ENCODE data around the gene CPVL. TPM values are rescaled to one million over a fixed set of nuclear protein-coding genes. Genes with fewer than 3 reads are reported as not detected.

CPVL gene
- total and polyA plus RNA-seq, 2 of the 4 experiments (the other 2 are of a cell fraction) = not detected

DNA sequence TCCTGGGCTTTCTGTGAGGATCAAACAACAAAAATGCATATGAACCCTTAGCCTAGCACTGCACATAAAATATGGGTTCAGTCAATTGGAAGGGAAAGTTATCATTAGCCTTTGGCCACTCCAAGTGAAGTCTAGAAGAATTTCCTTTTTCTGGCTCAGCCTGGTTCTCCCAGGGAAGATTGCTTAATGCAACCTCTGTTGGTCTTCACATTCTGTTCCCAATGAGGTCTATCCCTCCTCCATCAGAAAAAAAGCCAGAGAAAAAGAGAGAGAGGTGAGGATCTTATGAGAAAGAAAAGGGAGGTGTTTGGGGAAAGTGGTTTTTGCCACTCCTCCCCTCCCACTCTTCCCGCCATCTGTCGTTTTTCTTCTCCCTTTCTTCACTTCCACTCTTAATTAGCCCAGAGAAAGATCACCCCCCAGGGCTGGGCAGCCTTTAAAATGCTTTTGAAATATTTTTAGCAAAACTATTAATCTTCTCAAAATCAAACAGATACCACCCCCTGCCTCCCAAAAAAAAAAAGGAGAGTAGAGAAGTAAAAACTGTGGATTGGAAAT lies 31.1 kb downstream of the CPVL start:
- ATAC-seq (ENCODE audit: low read depth) = no peak
- POLR2A ChIA-PET (ENCODE audit: unreplicated experiment) = no interaction called here

More for the DNA sequence above, 31.1 kb downstream of the CPVL start:
- Histone ChIP-seq H3K56ac (ENCODE audit: extremely low read depth, insufficient read depth, low read length) (no peak overlapping the region), H2AK5ac (ENCODE audit: low read depth, low read length) (no peak overlapping the region), H3K9ac (ENCODE audit: low read depth, low read length) (no peak overlapping the region), H3K27me3 (ENCODE audit: control insufficient read depth, insufficient read depth, low read length) (peaks cover 2% of the 10 kb centered on the region), H2BK20ac (ENCODE audit: low read depth, low read length) (no peak overlapping the region), H4K5ac (ENCODE audit: low read depth, low read length) (no peak overlapping the region), H3K4me1 (ENCODE audit: control insufficient read depth, insufficient read depth, low read length) (no peaks in the 10 kb centered on the region), H2BK5ac (ENCODE audit: low read depth, low read length, poor library complexity, severe bottlenecking) (no peak overlapping the region), H3K79me1 (ENCODE audit: low read depth in 1 of 2, low read length in 2 of 2) (no peaks in the 10 kb centered on the region), H3K14ac (replicated peaks; ENCODE audit: low read depth, low read length) (no peak overlapping the region), H3K4me2 (ENCODE audit: low read depth, low read length) (no peak overlapping the region), H3K4me3 (ENCODE audit: insufficient read depth, low read depth, low read length) (no peak overlapping the region), H2BK120ac (ENCODE audit: low read depth, low read length) (no peak overlapping the region), H2BK15ac (ENCODE audit: low read depth, low read length) (no peak overlapping the region), H4K91ac (ENCODE audit: insufficient read depth, low read depth, low read length) (no peak overlapping the region), H3K18ac (ENCODE audit: low read depth, low read length) (no peak overlapping the region), H2AFZ (replicated peaks; ENCODE audit: low read length, poor library complexity) (no peak overlapping the region), H3K23ac (ENCODE audit: low read depth, low read length) (no peak overlapping the region), H3K9me3 (ENCODE audit: control insufficient read depth, insufficient read depth, low read length) (no peaks in the 10 kb centered on the region), H4K20me1 (ENCODE audit: insufficient read depth, low read length) (no peaks in the 10 kb centered on the region), H3K36me3 (ENCODE audit: control insufficient read depth, insufficient read depth, low read length) (no peaks in the 10 kb centered on the region), H4K8ac (ENCODE audit: low read depth in 2 of 2, low read length in 2 of 2) (no peak overlapping the region), H3K4ac (ENCODE audit: low read depth, low read length) (no peak overlapping the region), H3K9me1 (ENCODE audit: insufficient read depth, low read length) (no peaks in the 10 kb centered on the region), H2AK9ac (replicated peaks; ENCODE audit: low read depth, low read length, poor library complexity) (no peak overlapping the region), H3K27ac (ENCODE audit: insufficient read depth, low read length) (no peak overlapping the region)
- CTCF ChIA-PET = no interaction called here
- intact Hi-C loops (cut with micrococcal nuclease) = no loop called here
- DNase-seq = no peak
- TF ChIP-seq, protein P1, sequence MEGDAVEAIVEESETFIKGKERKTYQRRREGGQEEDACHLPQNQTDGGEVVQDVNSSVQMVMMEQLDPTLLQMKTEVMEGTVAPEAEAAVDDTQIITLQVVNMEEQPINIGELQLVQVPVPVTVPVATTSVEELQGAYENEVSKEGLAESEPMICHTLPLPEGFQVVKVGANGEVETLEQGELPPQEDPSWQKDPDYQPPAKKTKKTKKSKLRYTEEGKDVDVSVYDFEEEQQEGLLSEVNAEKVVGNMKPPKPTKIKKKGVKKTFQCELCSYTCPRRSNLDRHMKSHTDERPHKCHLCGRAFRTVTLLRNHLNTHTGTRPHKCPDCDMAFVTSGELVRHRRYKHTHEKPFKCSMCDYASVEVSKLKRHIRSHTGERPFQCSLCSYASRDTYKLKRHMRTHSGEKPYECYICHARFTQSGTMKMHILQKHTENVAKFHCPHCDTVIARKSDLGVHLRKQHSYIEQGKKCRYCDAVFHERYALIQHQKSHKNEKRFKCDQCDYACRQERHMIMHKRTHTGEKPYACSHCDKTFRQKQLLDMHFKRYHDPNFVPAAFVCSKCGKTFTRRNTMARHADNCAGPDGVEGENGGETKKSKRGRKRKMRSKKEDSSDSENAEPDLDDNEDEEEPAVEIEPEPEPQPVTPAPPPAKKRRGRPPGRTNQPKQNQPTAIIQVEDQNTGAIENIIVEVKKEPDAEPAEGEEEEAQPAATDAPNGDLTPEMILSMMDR (conservative IDR thresholded peaks at IDR 0.05; ENCODE audit: low read depth, low read length) = no peak
- TF ChIP-seq ELK1 (IDR thresholded peaks at IDR 0.05; ENCODE audit: borderline replicate concordance, low read depth, low read length) (no peak), USF2 (IDR thresholded peaks at IDR 0.05; ENCODE audit: low read depth, low read length) (no peak), MXI1 (IDR thresholded peaks at IDR 0.05; ENCODE audit: borderline replicate concordance, low read depth, low read length) (no peak), MAFK (IDR thresholded peaks at IDR 0.05; ENCODE audit: low read depth, low read length) (no peak)
- BruUV-seq (replicated peaks) = no TSS peak
- dilution Hi-C loops (cut with HindIII; ENCODE audit: low sequenced_read_pairs, unreplicated experiment) = no loop called here
- no CpG with 5 or more reads among the region's 2 CpGs for WGBS, 2 experiments (ENCODE audit: extremely low coverage in 2 of 2, insufficient read length in 1 of 2)
- in situ Hi-C loops (cut with MboI; ENCODE audit: low sequenced_read_pairs) = loop anchor here (25.0 kb wide), 2 partner anchors 728 to 828 kb away; no protein-coding TSS in a partner anchor

All from IMR-90 (cell line).